GM19467 (cell line): ENCODE data around the gene CYP4B1.
"Not testable (repeated sequence)": the region's sequence is repeated elsewhere in the genome, so short reads cannot be mapped to it uniquely, and the experiment has no call there.

Source experiments
- ATAC-seq: cut with Tn5 transposase; IDR thresholded peaks from one replicate; pipeline ENCODE4 v1.9.1; 2021; ENCODE audit warnings: mild to moderate bottlenecking, moderate library complexity; ENCODE audit not compliant: unreplicated experiment

CYP4B1 gene

GRCh38 chr1:46813858-46814396 lies 15.1 kb downstream of the CYP4B1 start:
- ATAC-seq, result no peak

- ATAC-seq, result no peak
These were observed 16.3 kb downstream of the CYP4B1 start for GRCh38 chr1:46815133-46815532.

- no peak for ATAC-seq
These were observed 18.1 kb downstream of the CYP4B1 start for GRCh38 chr1:46816930-46817329.

GRCh38 chr1:46817814-46818213 lies 19.0 kb downstream of the CYP4B1 start:
- no peak for ATAC-seq

GRCh38 chr1:46818591-46818990 lies 19.7 kb downstream of the CYP4B1 start:
- no peak for ATAC-seq

- ATAC-seq, result no peak
These were observed 20.5 kb downstream of the CYP4B1 start for GRCh38 chr1:46819335-46819734.

DNA sequence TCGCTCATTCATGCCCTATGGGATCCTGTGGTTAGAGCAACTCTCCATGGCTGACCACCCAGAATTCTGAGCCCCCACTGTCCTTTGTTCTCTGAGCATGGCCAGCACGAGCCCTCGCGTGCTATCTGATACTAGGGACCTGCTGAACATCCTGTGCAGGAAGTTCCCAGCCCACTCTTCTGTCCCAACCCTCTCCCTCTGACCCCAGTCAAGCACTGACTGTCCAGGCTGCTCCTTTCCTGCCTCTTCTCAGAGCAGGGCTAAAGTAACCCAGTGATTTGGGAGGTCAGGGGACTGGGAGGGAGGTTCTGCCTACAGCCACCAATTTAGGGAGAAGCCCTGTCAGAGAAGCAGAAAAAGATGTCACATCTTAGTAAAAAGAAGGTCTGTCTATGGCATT lies 21.2 kb downstream of the CYP4B1 start:
- ATAC-seq, result no peak

GRCh38 chr1:46820560-46821060 lies 21.8 kb downstream of the CYP4B1 start:
- no peak for ATAC-seq

GRCh38 chr1:46822248-46822826 lies 23.5 kb downstream of the CYP4B1 start:
- no peak for ATAC-seq

DNA sequence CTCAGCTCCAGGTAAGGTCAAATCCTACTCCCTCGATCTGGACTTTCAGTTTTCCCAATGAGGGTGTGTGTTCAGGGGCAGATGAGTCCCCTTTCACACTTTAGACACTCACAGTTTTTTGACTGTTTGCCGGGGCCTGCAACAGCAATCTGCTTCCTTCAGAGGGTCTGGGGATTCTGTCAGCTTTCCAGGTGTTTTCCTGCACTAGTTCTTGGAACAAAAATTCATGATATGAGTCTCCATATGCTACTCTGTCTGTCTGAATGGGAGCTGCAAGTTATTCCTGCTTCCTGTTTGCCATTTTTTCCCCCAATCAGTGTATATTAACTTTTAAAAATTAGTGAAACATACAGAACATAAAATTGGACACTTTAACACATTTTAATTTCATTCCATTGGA lies 24.3 kb downstream of the CYP4B1 start:
- ATAC-seq, result no peak

DNA sequence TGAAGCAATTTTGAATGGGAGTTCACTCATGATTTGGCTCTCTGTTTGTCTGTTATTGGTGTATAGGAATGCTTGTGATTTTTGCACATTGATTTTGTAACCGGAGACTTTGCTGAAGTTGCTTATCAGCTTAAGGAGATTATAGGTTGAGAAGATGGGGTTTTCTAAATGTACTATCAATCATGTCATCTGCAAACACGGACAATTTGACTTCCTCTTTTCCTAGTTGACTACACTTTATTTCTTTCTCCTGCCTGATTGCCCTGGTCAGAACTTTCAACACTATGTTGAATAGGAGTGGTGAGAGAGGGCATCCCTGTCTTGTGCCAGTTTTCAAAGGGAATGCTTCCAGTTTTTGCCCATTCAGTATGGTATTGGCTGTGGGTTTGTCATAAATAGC lies 28.0 kb downstream of the CYP4B1 start:
- not testable (repeated sequence) for ATAC-seq

GRCh38 chr1:46830665-46831322 lies 31.9 kb downstream of the CYP4B1 start:
- no peak for ATAC-seq

- not testable (repeated sequence) for ATAC-seq
These were observed 36.6 kb downstream of the CYP4B1 start for GRCh38 chr1:46835469-46835868.

- ATAC-seq, result not testable (repeated sequence)
These were observed 47.5 kb downstream of the CYP4B1 start for GRCh38 chr1:46846386-46846785.

GRCh38 chr1:46857660-46858065 lies 58.8 kb downstream of the CYP4B1 start:
- ATAC-seq, result not testable (repeated sequence)

- ATAC-seq, result no peak
These were observed 63.5 kb downstream of the CYP4B1 start for GRCh38 chr1:46862348-46862747.
